ENCODE measurements around the gene MBD2. TPM values are rescaled to one million over a fixed set of nuclear protein-coding genes. Genes with fewer than 3 reads are reported as not detected.

Gene MBD2
- total RNA-seq, 1 donor: 9.2 TPM

DNA sequence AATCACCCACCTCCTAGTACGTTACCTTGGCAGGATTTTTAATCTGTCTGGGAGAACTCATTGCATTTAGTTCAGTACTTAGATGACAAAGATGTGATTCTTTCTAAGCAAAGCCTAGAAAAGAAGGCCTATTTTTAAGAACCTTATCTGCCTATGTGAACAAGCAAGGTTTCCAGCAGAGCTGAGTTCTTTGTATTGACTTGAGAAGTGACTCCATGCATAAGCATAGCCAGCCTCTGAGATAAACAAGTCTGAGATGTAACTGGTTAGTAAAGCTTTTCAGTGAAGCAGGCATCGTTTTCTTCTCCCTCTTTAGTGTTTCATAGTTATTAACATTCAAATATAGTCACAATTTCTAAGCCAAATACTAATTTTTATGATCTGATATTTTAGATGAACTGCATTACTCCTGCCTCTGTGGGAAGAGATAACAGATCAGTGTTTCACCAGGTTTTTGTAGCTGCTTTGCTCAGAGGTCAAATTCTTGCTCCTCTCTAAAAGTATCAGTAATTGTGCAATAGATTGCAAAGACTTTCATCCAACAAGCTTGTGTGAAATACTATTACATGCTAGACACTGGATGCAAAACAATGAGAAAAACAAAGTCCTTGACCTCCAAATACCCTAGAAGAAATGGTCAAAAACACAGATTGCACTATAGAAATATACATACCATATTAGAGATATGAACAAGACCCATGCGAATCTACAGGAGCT is 107.8 kb downstream of the MBD2 start:
- no peak for DNase-seq (ENCODE audit: low read depth in 2 of 3, low spot score in 2 of 3)

DNA sequence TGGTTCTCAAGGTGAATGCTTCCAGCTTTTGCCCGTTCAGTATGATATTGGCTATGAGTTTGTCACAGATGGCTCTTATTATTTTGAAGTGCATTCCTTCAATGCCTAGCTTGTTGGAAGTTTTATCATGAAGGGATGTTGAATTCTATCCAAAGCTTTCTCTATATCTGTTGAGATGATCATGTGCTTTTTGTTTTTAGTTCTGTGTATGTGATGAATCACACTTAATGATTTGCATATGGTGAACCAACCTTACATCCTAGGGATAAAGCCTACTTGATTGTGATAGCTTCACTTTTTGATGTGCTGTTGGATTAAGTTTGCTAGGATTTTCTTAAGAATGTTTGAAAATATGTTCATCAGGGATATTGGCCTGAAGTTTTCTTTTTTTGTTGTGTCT is 112.1 kb downstream of the MBD2 start:
- no peak for DNase-seq (ENCODE audit: low read depth in 2 of 3, low spot score in 2 of 3)

DNA sequence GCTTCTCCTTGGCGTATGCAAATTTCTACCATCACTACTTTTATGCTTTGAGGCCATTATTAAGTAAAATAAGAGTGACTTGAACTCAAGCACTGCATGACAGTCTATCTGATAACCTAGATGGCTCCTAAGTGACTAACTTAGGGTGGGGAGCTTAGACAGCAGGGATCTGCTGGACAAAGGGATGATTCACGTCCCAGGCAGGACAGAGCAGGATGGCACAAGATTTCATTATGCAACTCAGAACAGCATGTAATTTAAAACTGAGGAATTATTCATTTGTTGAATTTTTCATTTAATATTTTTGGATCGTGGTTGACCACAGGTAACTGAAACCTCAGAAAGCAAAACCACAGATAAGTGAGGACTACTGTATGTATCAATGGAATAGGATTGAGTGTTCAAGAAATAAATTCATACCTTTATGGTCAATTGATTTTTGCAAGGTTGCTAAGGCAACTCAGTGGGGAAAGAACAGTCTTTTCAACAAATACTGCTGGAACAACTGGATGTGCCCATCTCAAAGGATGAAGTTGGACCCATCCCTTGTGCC is 115.3 kb downstream of the MBD2 start:
- no peak for DNase-seq (ENCODE audit: low read depth in 2 of 3, low spot score in 2 of 3)

DNA sequence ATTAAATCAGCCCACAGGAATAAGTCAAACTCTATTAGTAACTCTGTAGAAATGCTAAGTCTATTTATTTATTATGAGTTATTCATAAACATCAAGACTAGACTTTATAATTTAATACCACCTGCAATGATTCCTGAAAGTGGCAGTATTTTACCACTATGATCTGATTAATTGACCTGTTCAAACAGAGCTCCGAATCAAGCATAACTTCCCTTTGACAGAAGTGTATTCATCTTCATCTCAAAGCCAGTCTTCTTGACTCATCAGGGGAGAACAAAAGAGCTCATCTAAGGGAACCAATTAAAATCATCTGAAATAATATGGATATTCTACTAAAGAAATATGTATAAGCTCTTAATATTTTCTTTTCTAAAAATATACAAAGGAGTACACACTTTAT is 122.3 kb downstream of the MBD2 start:
- DNase-seq (ENCODE audit: low read depth in 2 of 3, low spot score in 2 of 3): no peak

Small RNA genes lying within 50 kb of the gene (small RNA-seq; reads per million reads assigned to genes)
- 166 reads per million, percentile 98 among the genes with 10 or more reads in this experiment for gene SNORA37

Other genes with a start within 250 kb of the MBD2 start
- 14.5 TPM for gene POLI, start 44.8 kb upstream of the MBD2 start, total RNA-seq
- not detected for gene STARD6, start 133.2 kb upstream of the MBD2 start, total RNA-seq
- 1.6 TPM for gene C18orf54, start 133.2 kb upstream of the MBD2 start, total RNA-seq

Data from hematopoietic multipotent progenitor cell (in vitro differentiated cells).